GM23338 (cell line): Measurements from ENCODE around the gene ZAR1. TPM values are rescaled to one million over a fixed set of nuclear protein-coding genes. Genes with fewer than 3 reads are reported as not detected.

Source experiments
- ATAC-seq: fragments of 200-7000 bp; cut with Tn5 transposase; 3 replicates; pipeline ENCODE4 v1.9.1; 2020
- DNase-seq: peaks from one replicate; pipeline ENCODE4 v3.0.0-alpha.2; 2015; ENCODE audit warnings: low spot score
- H2AFZ ChIP-seq: fragments of 200-600 bp; sonication (generic); 2 replicates; pipeline ENCODE4 v1.8.0; 2016; ENCODE audit warnings: antibody characterized with exemption, mild to moderate bottlenecking, moderate library complexity
- H3F3A ChIP-seq: fragments of 200-600 bp; sonication (generic); replicated peaks from 2 replicates; pipeline ENCODE4 v1.8.0; 2017; ENCODE audit warnings: antibody characterized with exemption, mixed run types, low read depth
- H3K27ac ChIP-seq: fragments of 200-600 bp; sonication (generic); 2 replicates; pipeline ENCODE4 v1.6.1; 2016; ENCODE audit warnings: low read depth
- H3K27me3 ChIP-seq: fragments of 200-600 bp; sonication (generic); 2 replicates; pipeline ENCODE4 v1.8.0; 2016; ENCODE audit warnings: mild to moderate bottlenecking, mixed run types, moderate library complexity; ENCODE audit not compliant: insufficient read depth
- H3K36me3 ChIP-seq: fragments of 200-600 bp; sonication (generic); 2 replicates; pipeline ENCODE4 v1.8.0; 2016; ENCODE audit warnings: mild to moderate bottlenecking; ENCODE audit not compliant: insufficient read depth
- H3K4me1 ChIP-seq: fragments of 200-600 bp; sonication (generic); 2 replicates; pipeline ENCODE4 v1.8.0; 2016; ENCODE audit warnings: mild to moderate bottlenecking, moderate library complexity; ENCODE audit not compliant: insufficient read depth
- H3K4me2 ChIP-seq: fragments of 200-600 bp; sonication (generic); 2 replicates; pipeline ENCODE4 v1.7.1; 2017; ENCODE audit warnings: mixed run types
- H3K4me3 ChIP-seq: fragments of 200-600 bp; sonication (generic); 2 replicates; pipeline ENCODE4 v1.6.1; 2016; ENCODE audit warnings: mixed run types
- H3K79me2 ChIP-seq: fragments of 200-600 bp; sonication (generic); replicated peaks from 2 replicates; pipeline ENCODE4 v1.8.0; 2017; ENCODE audit warnings: mild to moderate bottlenecking; ENCODE audit not compliant: insufficient read depth
- H3K9me2 ChIP-seq: fragments of 200-600 bp; sonication (generic); 2 replicates; pipeline ENCODE4 v1.8.0; 2017; ENCODE audit not compliant: insufficient read depth
- H4K20me1 ChIP-seq: fragments of 200-600 bp; sonication (generic); replicated peaks from 2 replicates; pipeline ENCODE4 v1.8.0; 2017; ENCODE audit warnings: mild to moderate bottlenecking; ENCODE audit not compliant: insufficient read depth
- H3K27ac Mint-ChIP-seq: 2 replicates; pipeline ENCODE4 v1.8.0; 2020; ENCODE audit warnings: inconsistent platforms, mild to moderate bottlenecking, moderate library complexity, mixed read lengths
- H3K27me3 Mint-ChIP-seq: 3 replicates; pipeline ENCODE4 v1.8.0; 2022; ENCODE audit warnings: low read depth, mild to moderate bottlenecking, moderate library complexity, mixed read lengths, inconsistent platforms; ENCODE audit not compliant: insufficient read depth, poor library complexity
- H3K36me3 Mint-ChIP-seq: 3 replicates; pipeline ENCODE4 v1.8.0; 2021; ENCODE audit warnings: low read depth, mild to moderate bottlenecking, inconsistent platforms, moderate library complexity, mixed read lengths
- H3K4me1 Mint-ChIP-seq: 3 replicates; pipeline ENCODE4 v1.8.0; 2020; ENCODE audit warnings: mild to moderate bottlenecking, inconsistent platforms, mixed read lengths
- H3K4me3 Mint-ChIP-seq: 3 replicates; pipeline ENCODE4 v1.8.0; 2021; ENCODE audit warnings: moderate library complexity, mild to moderate bottlenecking, inconsistent platforms, mixed read lengths
- H3K9me3 Mint-ChIP-seq: 3 replicates; pipeline ENCODE4 v1.8.0; 2020; ENCODE audit warnings: moderate library complexity, mild to moderate bottlenecking, inconsistent platforms, mixed read lengths
- CTCF ChIP-seq, 2 experiments: fragments of 200-600 bp in 1 of 2; sonication (generic) in 1 of 2; conservative IDR thresholded peaks; 2 replicates each; pipeline versions ENCODE4 v1.5.1 to v1.6.1; 2016 to 2017; ENCODE audit warnings: antibody characterized with exemption in 2 of 2, low read depth in 2 of 2, mild to moderate bottlenecking in 2 of 2, moderate library complexity in 1 of 2
- EZH2 ChIP-seq: fragments of 200-600 bp; sonication (generic); IDR thresholded peaks from one replicate; pipeline ENCODE4 v1.8.0; 2017; ENCODE audit warnings: antibody characterized with exemption, mild to moderate bottlenecking, low read depth; ENCODE audit not compliant: unreplicated experiment
- EZH2phosphoT487 ChIP-seq: fragments of 200-600 bp; sonication (generic); IDR thresholded peaks from one replicate; pipeline ENCODE4 v1.8.1; 2018; ENCODE audit warnings: antibody characterized with exemption; ENCODE audit not compliant: unreplicated experiment
- JUNB ChIP-seq: IDR thresholded peaks from one replicate; pipeline ENCODE4 v1.6.1; 2016; ENCODE audit warnings: antibody characterized with exemption; ENCODE audit not compliant: unreplicated experiment
- NANOG ChIP-seq: IDR thresholded peaks from 2 replicates; pipeline ENCODE4 v1.6.1; 2016; ENCODE audit warnings: antibody characterized with exemption, borderline replicate concordance
- STAT1 ChIP-seq: IDR thresholded peaks from one replicate; pipeline ENCODE4 v1.6.1; 2016; ENCODE audit warnings: antibody characterized with exemption; ENCODE audit not compliant: unreplicated experiment
- ZNF462 ChIP-seq: fragments of 250-450 bp; sonication (Bioruptor Pico); IDR thresholded peaks from 2 replicates; pipeline ENCODE4 v1.5.0; 2020; ENCODE audit warnings: mild to moderate bottlenecking, moderate library complexity
- polyA plus RNA-seq: library from polyadenylated mRNA; unstranded; fragments of >200 nt; fragmentation: Nextera tagmentation; extraction: Ambion mirVana; gene quantifications from 2 replicates; pipeline ENCODE4 v1.2.1, GENCODE V29; 2016
- total RNA-seq: library from RNA; depleted of rRNA; stranded (reverse); fragments of >200 nt; shearing (Covaris generic); gene quantifications from 2 replicates; pipeline ENCODE4 v1.2.3, GENCODE V29; 2014; rRNA removed

The ZAR1 gene
- total and polyA plus RNA-seq, 2 experiments from 2014 or later, result 0.27 to 1.6 TPM

- H3K4me2 ChIP-seq, result no peak overlapping the region
- no peaks in the 10 kb centered on the region for H3F3A ChIP-seq
- H3K4me3 ChIP-seq, result no peak overlapping the region
- Mint-ChIP-seq H3K9me3 (no peaks in the 10 kb centered on the region), H3K27me3 (peaks cover 2% of the 10 kb centered on the region), H3K4me1 (peaks cover 30% of the 10 kb centered on the region), H3K4me3 (no peak overlapping the region), H3K27ac (no peak overlapping the region), H3K36me3 (peaks cover 43% of the 10 kb centered on the region; the same call in 2 of the 3 replicates)
- DNase-seq (no peak), ATAC-seq (no peak)
- no peaks in the 10 kb centered on the region for H4K20me1 ChIP-seq
- H3K27ac ChIP-seq, result no peak overlapping the region
- no peaks in the 10 kb centered on the region for H3K9me2 ChIP-seq
- H3K36me3 ChIP-seq, result peaks cover 12% of the 10 kb centered on the region; the same call in 1 of the 2 replicates
- peaks cover 17% of the 10 kb centered on the region for H3K4me1 ChIP-seq
- no peak overlapping the region for H2AFZ ChIP-seq
- TF ChIP-seq ZNF462 (no peak), NANOG (no peak), EZH2 (no peak), JUNB (no peak), CTCF (conservative IDR thresholded peaks at IDR 0.05; ENCODE audit: low read depth in 2 of 2) (no peak), EZH2phosphoT487 (no peak), STAT1 (no peak)
- H3K79me2 ChIP-seq, result no peaks in the 10 kb centered on the region
- no peaks in the 10 kb centered on the region for H3K27me3 ChIP-seq
Measured at GRCh38 chr4:48543796-48544195, 53.7 kb downstream of the ZAR1 start.

Other genes starting within 250 kb of the ZAR1 start
- gene TEC, start 220.4 kb upstream of the ZAR1 start, total RNA-seq, result 3.0 and 8.3 TPM in 2 replicates
- 1.9 and 2.9 TPM in 2 replicates for gene TEC, start 220.4 kb upstream of the ZAR1 start, polyA plus RNA-seq
- 27.9 and 33.5 TPM in 2 replicates for gene SLAIN2, start 148.7 kb upstream of the ZAR1 start, total RNA-seq
- gene SLAIN2, start 148.7 kb upstream of the ZAR1 start, polyA plus RNA-seq, result 21.2 and 21.9 TPM in 2 replicates
- 2.3 and 4.3 TPM in 2 replicates for gene SLC10A4, start 6.9 kb upstream of the ZAR1 start, total RNA-seq
- gene SLC10A4, start 6.9 kb upstream of the ZAR1 start, polyA plus RNA-seq, result 2.1 and 2.3 TPM in 2 replicates